Hepatocyte (in vitro differentiated cells): ENCODE results near the gene EXOC3. TPM values are rescaled to one million over a fixed set of nuclear protein-coding genes. Genes with fewer than 3 reads are reported as not detected.

ENCODE experiments used
- DNase-seq: peaks from one replicate; pipeline ENCODE4 v3.0.0-alpha.2; 2016; ENCODE audit warnings: low spot score
- H2AFZ ChIP-seq: fragments of 200-600 bp; sonication (generic); 2 replicates; pipeline ENCODE4 v1.6.0; 2016; ENCODE audit warnings: antibody characterized with exemption, mild to moderate bottlenecking
- H3K27ac ChIP-seq: fragments of 200-600 bp; sonication (generic); 2 replicates; pipeline ENCODE4 v1.5.1; 2016; ENCODE audit warnings: mild to moderate bottlenecking
- H3K27me3 ChIP-seq: fragments of 200-600 bp; sonication (generic); 2 replicates; pipeline ENCODE4 v1.6.1; 2016
- H3K36me3 ChIP-seq: fragments of 200-600 bp; sonication (generic); replicated peaks from 2 replicates; pipeline ENCODE4 v1.5.1; 2016; ENCODE audit warnings: low read depth; ENCODE audit not compliant: insufficient read depth
- H3K4me1 ChIP-seq: fragments of 200-600 bp; sonication (generic); 2 replicates; pipeline ENCODE4 v1.5.1; 2016; ENCODE audit warnings: mild to moderate bottlenecking, moderate library complexity; ENCODE audit not compliant: insufficient read depth
- H3K4me2 ChIP-seq: fragments of 200-600 bp; sonication (generic); 2 replicates; pipeline ENCODE4 v1.6.0; 2016
- H3K4me3 ChIP-seq: fragments of 200-600 bp; sonication (generic); 2 replicates; pipeline ENCODE4 v1.5.1; 2016; ENCODE audit warnings: mild to moderate bottlenecking
- H3K79me2 ChIP-seq: fragments of 200-600 bp; sonication (generic); 2 replicates; pipeline ENCODE4 v1.6.0; 2017; ENCODE audit warnings: mild to moderate bottlenecking
- H3K9me2 ChIP-seq: fragments of 200-600 bp; sonication (generic); replicated peaks from 2 replicates; pipeline ENCODE4 v1.6.0; 2017; ENCODE audit warnings: mild to moderate bottlenecking; ENCODE audit not compliant: insufficient read depth
- H3K9me3 ChIP-seq: fragments of 200-600 bp; sonication (generic); 2 replicates; pipeline ENCODE4 v1.5.1; 2016; ENCODE audit warnings: low read depth, mild to moderate bottlenecking
- H4K20me1 ChIP-seq: fragments of 200-600 bp; sonication (generic); 2 replicates; pipeline ENCODE4 v1.6.0; 2016; ENCODE audit warnings: mild to moderate bottlenecking; ENCODE audit not compliant: insufficient read depth, poor library complexity, severe bottlenecking
- CTCF ChIP-seq: fragments of 200-600 bp; sonication (generic); IDR thresholded peaks from 2 replicates; pipeline ENCODE4 v1.5.1; 2016; ENCODE audit warnings: antibody characterized with exemption, mild to moderate bottlenecking; ENCODE audit not compliant: poor library complexity
- EZH2 ChIP-seq: fragments of 200-600 bp; sonication (generic); IDR thresholded peaks from 2 replicates; pipeline ENCODE4 v1.6.1; 2016; ENCODE audit warnings: antibody characterized with exemption, mild to moderate bottlenecking, borderline replicate concordance
- EZH2phosphoT487 ChIP-seq: fragments of 200-600 bp; sonication (generic); IDR thresholded peaks from one replicate; pipeline ENCODE4 v1.6.1; 2018; ENCODE audit warnings: antibody characterized with exemption, mild to moderate bottlenecking, low read depth, moderate library complexity; ENCODE audit not compliant: unreplicated experiment, severe bottlenecking
- WGBS: methylation state at CpG from one replicate; pipeline ENCODE4 v1.1.6; 2016; ENCODE audit warnings: low lambda C conversion rate; ENCODE audit errors: missing lambda C conversion rate; 5-methylcytosine and 5-hydroxymethylcytosine counted together
- polyA plus RNA-seq: library from polyadenylated mRNA; unstranded; fragments of >200 nt; fragmentation: Nextera tagmentation; extraction: Ambion mirVana; gene quantifications from 2 replicates; pipeline ENCODE4 v1.2.1, GENCODE V29; 2016
- total RNA-seq: library from RNA; depleted of rRNA; stranded (reverse); fragments of >200 nt; gene quantifications from 2 replicates; pipeline ENCODE4 v1.2.3, GENCODE V29; 2014

EXOC3 gene
- total and polyA plus RNA-seq, 2 experiments from 2014 or later = 36.1 to 38.3 TPM

GRCh38 chr5:501105-501830, 58.3 kb downstream of the EXOC3 start:
- no peaks in the 10 kb centered on the region for H3K9me3 ChIP-seq
- DNase-seq = no peak
- H3K9me2 ChIP-seq = no peaks in the 10 kb centered on the region
- no peak overlapping the region for H3K4me2 ChIP-seq
- no peak overlapping the region for H2AFZ ChIP-seq
- no peaks in the 10 kb centered on the region for H3K79me2 ChIP-seq
- H3K4me1 ChIP-seq = no peaks in the 10 kb centered on the region
- no peak overlapping the region for H3K27ac ChIP-seq
- 84% methylated on average over 41 of the region's 41 CpGs for WGBS
- H3K27me3 ChIP-seq = peaks cover 26% of the 10 kb centered on the region
- H3K4me3 ChIP-seq = no peak overlapping the region
- H3K36me3 ChIP-seq = no peaks in the 10 kb centered on the region
- H4K20me1 ChIP-seq = no peaks in the 10 kb centered on the region
- TF ChIP-seq EZH2phosphoT487 (no peak), EZH2 (no peak), CTCF (no peak)

- Histone ChIP-seq H3K36me3 (no peaks in the 10 kb centered on the region), H3K27ac (no peak overlapping the region), H3K4me3 (no peak overlapping the region), H3K27me3 (peaks cover 20% of the 10 kb centered on the region), H3K9me3 (no peaks in the 10 kb centered on the region), H3K4me2 (no peak overlapping the region), H3K9me2 (no peaks in the 10 kb centered on the region), H3K79me2 (no peaks in the 10 kb centered on the region), H4K20me1 (no peaks in the 10 kb centered on the region), H3K4me1 (no peaks in the 10 kb centered on the region), H2AFZ (no peak overlapping the region)
- DNase-seq = no peak
- TF ChIP-seq CTCF = no peak
- TF ChIP-seq EZH2 = no peak
- TF ChIP-seq EZH2phosphoT487 = no peak
- 85% methylated on average over 23 of the region's 23 CpGs for WGBS
These were observed 58.8 kb downstream of the EXOC3 start for GRCh38 chr5:501831-502184.

GRCh38 chr5:502325-503079, 59.5 kb downstream of the EXOC3 start:
- Histone ChIP-seq H3K27me3 (peaks cover 14% of the 10 kb centered on the region), H3K36me3 (no peaks in the 10 kb centered on the region), H2AFZ (no peak overlapping the region), H3K4me1 (no peaks in the 10 kb centered on the region), H3K4me3 (no peak overlapping the region), H3K9me3 (no peaks in the 10 kb centered on the region), H4K20me1 (no peaks in the 10 kb centered on the region), H3K79me2 (no peaks in the 10 kb centered on the region), H3K27ac (no peak overlapping the region), H3K9me2 (no peaks in the 10 kb centered on the region), H3K4me2 (no peak overlapping the region)
- TF ChIP-seq CTCF = no peak
- no peak for TF ChIP-seq EZH2phosphoT487
- TF ChIP-seq EZH2 = no peak
- DNase-seq = no peak
- WGBS = 84% methylated on average over 36 of the region's 36 CpGs
